Suprapubic skin (tissue), 3 donors: Measurements from ENCODE around the gene CRB1.

Source experiments
- EP300 ChIP-seq: sonication (generic); formaldehyde crosslinking; IDR thresholded peaks from one replicate; pipeline ENCODE4 v1.6.1; 2017; ENCODE audit warnings: antibody characterized with exemption
- POLR2A ChIP-seq, 2 donors: fragments of 450-650 bp; IDR thresholded peaks; one replicate each; pipeline ENCODE4 v1.6.1; 2017; ENCODE audit warnings: antibody characterized with exemption in 2 of 2, mild to moderate bottlenecking in 2 of 2, moderate library complexity in 2 of 2
- TF ChIP-seq, protein P1 (sequence below), 2 donors: fragments of 200-600 bp in 1 of 2; fragments of 450-650 bp in 1 of 2; sonication (generic) in 1 of 2; IDR thresholded peaks; one replicate each; pipeline ENCODE4 v1.5.1; 2016 to 2019; ENCODE audit warnings: antibody characterized with exemption in 2 of 2, mild to moderate bottlenecking in 1 of 2, moderate library complexity in 1 of 2

DNA sequence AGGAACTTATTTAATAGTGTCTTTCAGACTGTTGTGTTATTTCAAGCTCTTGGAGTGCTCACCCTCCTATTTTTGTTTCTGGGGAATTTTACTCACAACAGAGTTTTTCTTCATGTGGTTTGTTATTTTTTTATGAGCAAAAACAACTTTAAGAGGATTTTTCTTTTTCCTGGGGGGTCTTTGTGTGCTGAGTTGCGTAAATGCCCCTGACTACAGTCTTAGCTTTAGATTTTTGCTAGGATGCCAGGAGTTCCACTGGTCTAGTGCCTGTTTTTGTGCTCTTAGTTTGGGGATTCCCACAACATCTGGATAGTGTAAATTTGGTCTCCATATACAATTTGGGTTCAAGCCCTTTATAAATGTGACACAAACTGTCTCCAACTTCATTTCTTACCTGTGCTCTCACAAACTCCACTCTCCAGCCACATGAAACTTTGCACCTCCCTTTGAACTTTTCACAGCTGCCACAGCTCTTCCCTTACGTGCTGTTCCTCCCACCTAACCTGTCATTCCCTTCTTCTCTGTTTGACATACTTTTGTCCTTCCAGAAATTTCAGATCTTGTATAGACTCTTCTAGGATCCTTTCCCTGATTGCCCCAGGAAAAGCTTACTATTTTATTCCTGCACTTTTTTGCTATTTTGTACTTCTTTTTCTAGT lies 180.2 kb downstream of the CRB1 start:
- TF ChIP-seq POLR2A (IDR thresholded peaks at IDR 0.05) (no peak), EP300 (no peak)
- TF ChIP-seq, protein P1, sequence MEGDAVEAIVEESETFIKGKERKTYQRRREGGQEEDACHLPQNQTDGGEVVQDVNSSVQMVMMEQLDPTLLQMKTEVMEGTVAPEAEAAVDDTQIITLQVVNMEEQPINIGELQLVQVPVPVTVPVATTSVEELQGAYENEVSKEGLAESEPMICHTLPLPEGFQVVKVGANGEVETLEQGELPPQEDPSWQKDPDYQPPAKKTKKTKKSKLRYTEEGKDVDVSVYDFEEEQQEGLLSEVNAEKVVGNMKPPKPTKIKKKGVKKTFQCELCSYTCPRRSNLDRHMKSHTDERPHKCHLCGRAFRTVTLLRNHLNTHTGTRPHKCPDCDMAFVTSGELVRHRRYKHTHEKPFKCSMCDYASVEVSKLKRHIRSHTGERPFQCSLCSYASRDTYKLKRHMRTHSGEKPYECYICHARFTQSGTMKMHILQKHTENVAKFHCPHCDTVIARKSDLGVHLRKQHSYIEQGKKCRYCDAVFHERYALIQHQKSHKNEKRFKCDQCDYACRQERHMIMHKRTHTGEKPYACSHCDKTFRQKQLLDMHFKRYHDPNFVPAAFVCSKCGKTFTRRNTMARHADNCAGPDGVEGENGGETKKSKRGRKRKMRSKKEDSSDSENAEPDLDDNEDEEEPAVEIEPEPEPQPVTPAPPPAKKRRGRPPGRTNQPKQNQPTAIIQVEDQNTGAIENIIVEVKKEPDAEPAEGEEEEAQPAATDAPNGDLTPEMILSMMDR (IDR thresholded peaks at IDR 0.05) = no peak
